HFF-Myc (cell line): ENCODE data around the gene CYTL1.
"Not testable (repeated sequence)": the region's sequence is repeated elsewhere in the genome, so short reads cannot be mapped to it uniquely, and the experiment has no call there.

ENCODE experiments used
- DNase-seq: peaks from one replicate; pipeline ENCODE4 v3.0.0-alpha.2; 2011; ENCODE audit warnings: low read depth; ENCODE audit errors: extremely low read depth
- H3K4me3 ChIP-seq: replicated peaks from 2 replicates; pipeline ENCODE4 v1.5.1; 2011; ENCODE audit warnings: low read depth, mild to moderate bottlenecking, control low read depth, low read length
- TF ChIP-seq, protein P1 (sequence below): IDR thresholded peaks from 2 replicates; pipeline ENCODE4 v1.5.1; 2012; ENCODE audit warnings: mild to moderate bottlenecking, low read depth, low read length, control low read depth; ENCODE audit errors: missing control alignments

Gene CYTL1, protein sequence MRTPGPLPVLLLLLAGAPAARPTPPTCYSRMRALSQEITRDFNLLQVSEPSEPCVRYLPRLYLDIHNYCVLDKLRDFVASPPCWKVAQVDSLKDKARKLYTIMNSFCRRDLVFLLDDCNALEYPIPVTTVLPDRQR

DNA sequence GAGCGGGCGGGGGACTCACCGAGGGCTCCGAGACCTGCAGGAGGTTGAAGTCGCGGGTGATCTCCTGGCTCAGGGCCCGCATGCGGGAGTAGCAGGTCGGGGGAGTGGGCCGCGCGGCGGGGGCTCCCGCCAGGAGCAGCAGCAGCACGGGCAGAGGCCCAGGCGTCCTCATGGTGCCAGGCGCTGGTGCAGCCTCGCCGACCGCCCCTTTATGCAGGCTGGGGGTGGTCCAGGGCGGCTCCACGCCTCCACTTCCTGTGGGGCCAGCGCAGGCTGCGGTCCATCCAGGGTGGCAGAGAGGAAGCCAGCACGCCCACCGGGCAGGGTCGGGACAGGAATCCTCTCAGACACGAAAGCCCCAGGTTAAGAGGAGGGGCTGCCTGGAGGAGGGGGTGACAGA, at the start of gene CYTL1:
TSS of gene CYTL1 (minus strand) at position 185 of the 400 bp plus-strand sequence. CDS start at position 172, 13 bp downstream.
- DNase-seq: no peak
- H3K4me3 ChIP-seq: no peak within 1 kb of the TSS
- TF ChIP-seq, protein P1, sequence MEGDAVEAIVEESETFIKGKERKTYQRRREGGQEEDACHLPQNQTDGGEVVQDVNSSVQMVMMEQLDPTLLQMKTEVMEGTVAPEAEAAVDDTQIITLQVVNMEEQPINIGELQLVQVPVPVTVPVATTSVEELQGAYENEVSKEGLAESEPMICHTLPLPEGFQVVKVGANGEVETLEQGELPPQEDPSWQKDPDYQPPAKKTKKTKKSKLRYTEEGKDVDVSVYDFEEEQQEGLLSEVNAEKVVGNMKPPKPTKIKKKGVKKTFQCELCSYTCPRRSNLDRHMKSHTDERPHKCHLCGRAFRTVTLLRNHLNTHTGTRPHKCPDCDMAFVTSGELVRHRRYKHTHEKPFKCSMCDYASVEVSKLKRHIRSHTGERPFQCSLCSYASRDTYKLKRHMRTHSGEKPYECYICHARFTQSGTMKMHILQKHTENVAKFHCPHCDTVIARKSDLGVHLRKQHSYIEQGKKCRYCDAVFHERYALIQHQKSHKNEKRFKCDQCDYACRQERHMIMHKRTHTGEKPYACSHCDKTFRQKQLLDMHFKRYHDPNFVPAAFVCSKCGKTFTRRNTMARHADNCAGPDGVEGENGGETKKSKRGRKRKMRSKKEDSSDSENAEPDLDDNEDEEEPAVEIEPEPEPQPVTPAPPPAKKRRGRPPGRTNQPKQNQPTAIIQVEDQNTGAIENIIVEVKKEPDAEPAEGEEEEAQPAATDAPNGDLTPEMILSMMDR: no peak

DNA sequence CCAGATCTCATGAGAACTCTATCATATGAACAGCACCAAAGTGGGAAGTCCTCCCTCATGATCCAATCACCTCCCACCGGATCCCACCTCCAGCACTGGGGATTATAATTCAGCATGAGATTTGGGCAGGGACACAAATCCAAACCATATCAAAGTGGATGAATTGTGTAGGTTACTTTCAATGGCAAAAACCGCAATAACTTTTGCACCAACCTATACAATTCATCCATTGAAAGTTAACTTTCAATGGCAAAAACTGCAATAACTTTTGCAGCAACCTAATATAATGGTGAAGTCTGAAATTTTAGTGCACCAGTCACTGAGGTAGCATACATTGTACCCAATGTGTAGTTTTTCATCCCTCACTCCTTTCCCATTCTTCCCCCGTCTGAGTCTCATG, 48.6 kb upstream of the CYTL1 start:
- H3K4me3 ChIP-seq: no peak overlapping the region
- DNase-seq: no peak
- TF ChIP-seq, protein P1: no peak

DNA sequence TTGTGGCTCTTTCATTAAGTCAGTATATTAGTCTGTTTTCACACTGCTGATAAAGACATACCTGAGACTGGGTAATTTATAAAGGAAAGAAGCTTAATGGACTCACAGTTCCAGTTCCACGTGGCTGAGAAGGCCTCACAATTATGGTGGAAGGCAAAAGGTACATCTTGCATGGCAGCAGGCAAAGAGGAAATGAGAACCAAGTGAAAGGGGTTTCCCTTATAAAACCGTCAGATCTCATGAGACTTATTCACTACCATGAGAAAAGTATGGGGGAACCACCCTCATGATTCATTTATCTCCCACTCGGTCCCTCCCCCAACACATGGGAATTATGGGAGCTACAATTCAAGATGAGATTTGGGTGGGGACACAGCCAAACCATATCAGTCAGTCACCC, 47.7 kb upstream of the CYTL1 start:
- not testable (repeated sequence) for H3K4me3 ChIP-seq

DNA sequence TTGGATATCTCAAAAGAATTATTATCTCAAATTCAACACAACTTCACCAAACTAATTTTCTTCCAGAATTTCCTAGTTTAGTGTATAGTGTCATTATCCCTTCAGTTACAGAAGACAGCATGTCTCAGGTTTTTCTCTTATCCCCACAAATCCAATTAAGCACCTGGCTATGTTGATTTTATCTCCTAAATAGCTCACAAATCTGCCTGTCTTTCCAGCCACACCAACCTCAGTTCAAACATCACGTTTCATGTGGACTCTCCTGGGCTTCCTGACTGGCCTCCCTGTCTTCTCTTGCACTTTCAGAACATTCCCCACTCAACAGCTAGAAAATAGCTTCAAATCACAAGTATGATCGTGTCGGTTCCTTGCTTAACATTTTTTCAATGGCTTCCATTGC, 46.8 kb upstream of the CYTL1 start:
- TF ChIP-seq, protein P1: no peak
- DNase-seq: no peak
- no peak overlapping the region for H3K4me3 ChIP-seq

More for the DNA sequence above, 47.7 kb upstream of the CYTL1 start:
- not testable (repeated sequence) for DNase-seq

DNA sequence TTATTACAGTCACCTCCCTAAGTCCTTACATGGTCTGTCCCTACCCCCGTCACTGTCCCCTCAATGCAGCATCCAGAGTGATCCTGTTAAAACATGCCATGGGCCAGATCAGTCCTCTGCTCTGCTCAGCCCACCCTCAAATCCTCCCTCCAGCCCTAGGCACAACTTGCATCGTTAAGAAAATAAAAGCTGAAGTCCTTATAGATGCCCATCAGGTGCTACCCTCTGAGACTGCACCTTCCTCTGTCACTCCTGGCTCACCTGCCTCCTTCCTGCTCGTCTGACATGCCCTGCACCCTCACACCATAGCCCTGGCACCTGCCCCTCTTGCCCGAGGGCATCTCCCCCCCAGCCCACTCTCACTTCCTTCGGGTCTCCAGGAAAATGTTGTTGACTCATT, 36.2 kb upstream of the CYTL1 start:
- no peak for DNase-seq
- no peak overlapping the region for H3K4me3 ChIP-seq
- TF ChIP-seq, protein P1: no peak

DNA sequence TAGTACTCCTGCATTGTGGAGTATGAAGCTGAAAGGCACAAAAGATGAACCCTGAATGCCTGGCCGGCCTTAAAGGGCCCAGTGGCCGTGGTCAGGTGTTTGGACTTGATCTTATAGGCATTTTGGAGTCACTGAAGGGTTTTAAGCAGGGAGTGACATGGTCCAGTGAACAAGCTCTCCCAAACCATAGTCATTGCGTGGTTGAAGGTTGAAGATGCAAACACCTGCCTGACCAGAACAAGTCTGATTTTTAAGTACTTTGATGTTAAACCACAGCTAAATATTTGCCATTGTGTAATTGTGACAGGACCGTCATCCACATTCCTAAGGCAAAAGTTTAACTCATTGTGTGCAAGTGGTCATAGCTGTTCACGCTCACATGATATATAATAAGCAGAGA, 35.3 kb upstream of the CYTL1 start:
- TF ChIP-seq, protein P1: no peak
- no peak for DNase-seq

DNA sequence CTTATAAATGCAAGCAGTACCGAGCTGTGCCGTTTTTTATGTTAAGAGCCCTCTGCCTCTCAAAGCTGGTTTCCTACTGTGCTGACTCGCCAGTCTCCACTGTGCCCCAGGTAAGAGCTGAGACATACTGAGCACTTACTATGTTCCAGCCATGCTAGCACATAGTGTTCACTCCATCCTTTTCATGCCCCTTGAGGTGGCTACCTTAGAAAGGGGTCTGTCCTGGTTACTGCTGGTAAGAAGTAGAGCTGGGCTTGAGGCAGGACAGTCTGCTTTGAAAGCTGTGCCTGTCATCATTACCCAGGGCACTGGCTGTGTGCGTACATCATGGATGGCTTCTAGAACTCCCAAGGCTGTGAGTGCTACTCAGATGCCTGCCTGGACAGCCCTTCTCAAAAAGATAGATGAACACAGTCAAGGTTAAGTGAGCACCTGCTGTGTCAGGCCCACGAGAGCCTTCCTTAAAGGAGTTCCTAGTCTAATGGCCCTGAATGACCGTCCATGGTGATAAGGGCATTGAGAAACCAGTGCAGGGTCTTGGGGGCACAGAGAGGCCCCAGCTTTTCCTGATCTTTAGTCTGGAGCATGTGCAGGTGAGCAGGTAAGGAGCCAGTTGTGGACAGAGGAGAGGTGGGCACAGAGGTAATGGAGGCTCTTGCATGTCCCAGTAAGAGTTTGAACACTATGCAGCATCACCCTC, 33.6 kb upstream of the CYTL1 start:
- TF ChIP-seq, protein P1: no peak
- no peak for DNase-seq
- no peak overlapping the region for H3K4me3 ChIP-seq

More for the DNA sequence above, 35.3 kb upstream of the CYTL1 start:
- no peak overlapping the region for H3K4me3 ChIP-seq
